H1 (cell line): ENCODE measurements around the gene TTC33. TPM values are rescaled to one million over a fixed set of nuclear protein-coding genes. Genes with fewer than 3 reads are reported as not detected.

Experiments
- CTCF ChIA-PET: fragments of 300-600 bp; sonication (Branson Sonifier 250); formaldehyde crosslinking; loops from one replicate; lab custom pipeline; 2021; ENCODE audit not compliant: partially characterized antibody; lab: Charles Lee
- POLR2A ChIA-PET: fragments of 300-600 bp; sonication (Branson Sonifier 250); formaldehyde crosslinking; loops from one replicate; lab custom pipeline; 2021; ENCODE audit warnings: inconsistent platforms; ENCODE audit not compliant: partially characterized antibody; lab: Charles Lee
- DNase-seq, 2 experiments: peaks; one replicate each; pipeline versions ENCODE4 v3.0.0 to v3.0.0-alpha.2; 2010 to 2022; ENCODE audit warnings: low spot score in 2 of 2, low read depth in 1 of 2, mixed read lengths in 1 of 2
- FAIRE-seq: peaks from 2 replicates; lab custom pipeline; 2011; peaks lifted over from hg19 to GRCh38; lab: Jason Lieb, UNC
- H2AFZ ChIP-seq: 2 replicates; pipeline ENCODE4 v1.8.1; 2012; ENCODE audit warnings: low read length, inconsistent platforms
- H2AK5ac ChIP-seq: 2 replicates; pipeline ENCODE4 v1.6.1; 2013; ENCODE audit warnings: low read depth, low read length
- H2BK120ac ChIP-seq: replicated peaks from 2 replicates; pipeline ENCODE3; 2013; ENCODE audit warnings: low read depth, low read length, inconsistent platforms
- H2BK12ac ChIP-seq: 2 replicates; pipeline ENCODE4 v1.6.1; 2013; ENCODE audit warnings: low read depth, low read length
- H2BK15ac ChIP-seq: 2 replicates; pipeline ENCODE4 v1.6.1; 2013; ENCODE audit warnings: low read length
- H2BK20ac ChIP-seq: 2 replicates; pipeline ENCODE4 v1.6.1; 2013; ENCODE audit warnings: low read length
- H2BK5ac ChIP-seq: 2 replicates; pipeline ENCODE4 v1.6.1; 2013; ENCODE audit warnings: low read depth, low read length
- H3K14ac ChIP-seq: 2 replicates; pipeline ENCODE4 v1.6.1; 2013; ENCODE audit warnings: inconsistent platforms; ENCODE audit not compliant: insufficient read length
- H3K18ac ChIP-seq: 2 replicates; pipeline ENCODE4 v1.6.1; 2013; ENCODE audit warnings: low read length; ENCODE audit errors: extremely low read depth
- H3K23ac ChIP-seq: 2 replicates; pipeline ENCODE4 v1.6.1; 2013; ENCODE audit warnings: inconsistent platforms; ENCODE audit not compliant: insufficient read length
- H3K23me2 ChIP-seq: 2 replicates; pipeline ENCODE4 v1.6.1; 2013; ENCODE audit warnings: low read depth, low read length
- H3K27ac ChIP-seq: 2 replicates; pipeline ENCODE4 v1.6.1; 2011; ENCODE audit warnings: low read depth, low read length, inconsistent platforms
- H3K27me3 ChIP-seq, 4 experiments: replicated peaks in 1 of 4; 1 replicate in 1 of 4; 2 replicates in 3 of 4; pipeline versions ENCODE4 v1.6.1 to v1.8.1; 2011 to 2013; ENCODE audit warnings: low read length in 3 of 4, mild to moderate bottlenecking in 3 of 4, inconsistent platforms in 2 of 4, mixed read lengths in 2 of 4, moderate library complexity in 1 of 4; ENCODE audit not compliant: control insufficient read depth in 3 of 4, insufficient read depth in 3 of 4; ENCODE audit errors: extremely low read depth in 1 of 4
- H3K36me3 ChIP-seq, 4 experiments: 2 replicates each; pipeline versions ENCODE4 v1.6.1 to v1.8.1; 2011 to 2013; ENCODE audit warnings: mild to moderate bottlenecking in 4 of 4, low read length in 3 of 4, moderate library complexity in 2 of 4, control low read depth in 1 of 4, inconsistent platforms in 1 of 4; ENCODE audit not compliant: insufficient read depth in 4 of 4, control insufficient read depth in 2 of 4
- H3K4ac ChIP-seq: replicated peaks from 2 replicates; pipeline ENCODE3; 2013; ENCODE audit warnings: low read length, low read depth, mixed read lengths, inconsistent platforms; ENCODE audit not compliant: insufficient read length
- H3K4me1 ChIP-seq, 4 experiments: replicated peaks in 1 of 4; 1 replicate in 1 of 4; 2 replicates in 3 of 4; pipeline versions ENCODE4 v1.6.1 to v1.8.1; 2011 to 2013; ENCODE audit warnings: low read length in 3 of 4, inconsistent platforms in 2 of 4, mixed read lengths in 1 of 4; ENCODE audit not compliant: insufficient read depth in 4 of 4, control insufficient read depth in 3 of 4
- H3K4me2 ChIP-seq, 2 experiments: 2 replicates each; pipeline versions ENCODE4 v1.6.1 to v1.8.1; 2011 to 2013; ENCODE audit warnings: low read depth in 2 of 2, low read length in 2 of 2, control low read depth in 1 of 2, inconsistent platforms in 1 of 2, mild to moderate bottlenecking in 1 of 2; ENCODE audit not compliant: insufficient read depth in 1 of 2
- H3K4me3 ChIP-seq, 4 experiments: fragments of 200-600, 300-600 bp in 1 of 4; sonication (generic), shearing (Covaris generic), sonication (Bioruptor Twin) in 1 of 4; 2 replicates each; pipeline versions ENCODE4 v1.5.1 to v1.8.1; 2011 to 2016; ENCODE audit warnings: low read length in 4 of 4, low read depth in 3 of 4, control low read depth in 2 of 4, inconsistent platforms in 2 of 4, mild to moderate bottlenecking in 2 of 4, mixed read lengths in 1 of 4, moderate library complexity in 1 of 4; ENCODE audit not compliant: insufficient read depth in 2 of 4; ENCODE audit errors: extremely low read depth in 1 of 4
- H3K56ac ChIP-seq: replicated peaks from 2 replicates; pipeline ENCODE3; 2013; ENCODE audit warnings: low read depth, mild to moderate bottlenecking, mixed read lengths, low read length, inconsistent platforms; ENCODE audit not compliant: insufficient read length
- H3K79me1 ChIP-seq: 2 replicates; pipeline ENCODE4 v1.6.1; 2013; ENCODE audit warnings: low read depth, low read length, control low read depth
- H3K79me2 ChIP-seq, 2 experiments: 2 replicates each; pipeline versions ENCODE4 v1.6.1 to v1.8.1; 2012 to 2013; ENCODE audit warnings: low read length in 2 of 2, mild to moderate bottlenecking in 2 of 2, inconsistent platforms in 1 of 2; ENCODE audit not compliant: insufficient read depth in 2 of 2, control insufficient read depth in 1 of 2
- H3K9ac ChIP-seq, 4 experiments: replicated peaks in 1 of 4; 1 replicate in 1 of 4; 2 replicates in 3 of 4; pipeline versions ENCODE4 v1.6.1 to v1.8.1; 2011 to 2013; ENCODE audit warnings: low read depth in 3 of 4, low read length in 3 of 4, control low read depth in 2 of 4, mild to moderate bottlenecking in 2 of 4, moderate library complexity in 2 of 4, inconsistent platforms in 1 of 4; ENCODE audit errors: extremely low read depth in 1 of 4
- H3K9me3 ChIP-seq, 2 experiments: 2 replicates each; pipeline versions ENCODE4 v1.6.1 to v1.8.1; 2012 to 2013; ENCODE audit warnings: mild to moderate bottlenecking in 2 of 2, moderate library complexity in 2 of 2, control low read depth in 1 of 2, inconsistent platforms in 1 of 2, low read depth in 1 of 2, low read length in 1 of 2, mixed read lengths in 1 of 2; ENCODE audit not compliant: insufficient read depth in 2 of 2
- H4K20me1 ChIP-seq, 2 experiments: replicated peaks in 1 of 2; 2 replicates each; pipeline versions ENCODE3 to v1.8.1; 2011 to 2013; ENCODE audit warnings: inconsistent platforms in 2 of 2, low read length in 2 of 2, mild to moderate bottlenecking in 1 of 2; ENCODE audit not compliant: insufficient read depth in 2 of 2, control insufficient read depth in 1 of 2
- H4K5ac ChIP-seq: 2 replicates; pipeline ENCODE4 v1.6.1; 2013; ENCODE audit warnings: low read length, low read depth, mixed read lengths, inconsistent platforms; ENCODE audit not compliant: insufficient read length
- H4K8ac ChIP-seq: 2 replicates; pipeline ENCODE4 v1.8.0; 2013; ENCODE audit warnings: mild to moderate bottlenecking, moderate library complexity, low read length, inconsistent platforms; ENCODE audit not compliant: insufficient read depth; ENCODE audit errors: extremely low read depth
- H4K91ac ChIP-seq: replicated peaks from 2 replicates; pipeline ENCODE3; 2013; ENCODE audit warnings: low read length, mixed read lengths, inconsistent platforms; ENCODE audit not compliant: insufficient read length
- GABPA ChIP-seq: IDR thresholded peaks from 2 replicates; pipeline ENCODE4 v1.6.1; 2011; ENCODE audit warnings: mild to moderate bottlenecking, low read length, moderate library complexity, borderline replicate concordance; ENCODE audit not compliant: insufficient read depth
- TEAD4 ChIP-seq: IDR thresholded peaks from 2 replicates; pipeline ENCODE4 v1.6.1; 2012; ENCODE audit warnings: low read depth, low read length, inconsistent platforms, mixed read lengths
- WGBS, 2 experiments: shearing (Covaris generic) in 1 of 2; methylation state at CpG; one replicate each; pipeline versions ENCODE4 v1.1.6 to v1.1.7; 2013 to 2015; ENCODE audit warnings: low lambda C conversion rate in 2 of 2, mixed read lengths in 2 of 2, inconsistent platforms in 1 of 2, low coverage in 1 of 2, missing lambda C conversion rate in 1 of 2; ENCODE audit not compliant: insufficient replicate concordance in 2 of 2, insufficient coverage in 1 of 2, insufficient read length in 1 of 2; ENCODE audit errors: extremely low coverage in 1 of 2, missing lambda C conversion rate in 1 of 2; 5-methylcytosine and 5-hydroxymethylcytosine counted together
- polyA plus RNA-seq, 7 experiments: library from polyadenylated mRNA; depleted of rRNA in 3 of 7; stranded (reverse) in 5 of 7; unstranded in 2 of 7; fragments of >200 nt in 5 of 7; fragments of 200-250 nt in 2 of 7; gene quantifications; 1 replicate in 5 of 7; 2 replicates in 1 of 7; 4 replicates in 1 of 7; pipeline versions ENCODE4 v1.2.1 to v1.2.3, GENCODE V29; 2011 to 2013; ENCODE audit warnings: missing spikeins in 2 of 7, mixed read lengths in 2 of 7
- total RNA-seq: library from RNA; stranded (reverse); fragmentation: NEBNext Ultra II Directional; extraction: Animal tissue kit (Norgen Biotek cat#: 25700); gene quantifications from 2 replicates; pipeline ENCODE4 v1.2.1, GENCODE V29; 2021
- TF ChIP-seq, protein P1 (sequence below), 3 experiments: IDR thresholded peaks; 1 replicate in 2 of 3; 2 replicates in 1 of 3; pipeline versions ENCODE4 v1.5.1 to v1.6.1; 2011; ENCODE audit warnings: low read length in 3 of 3, mild to moderate bottlenecking in 3 of 3, inconsistent platforms in 2 of 3, low read depth in 1 of 3, moderate library complexity in 1 of 3; ENCODE audit not compliant: insufficient read depth in 1 of 3; ENCODE audit errors: control extremely low read depth in 1 of 3

Gene TTC33
- total and polyA plus RNA-seq, 2 of the 8 experiments (the other 6 are each of a cell fraction or from before 2014, with no cell fraction given), result 1.2 to 12.6 TPM

DNA sequence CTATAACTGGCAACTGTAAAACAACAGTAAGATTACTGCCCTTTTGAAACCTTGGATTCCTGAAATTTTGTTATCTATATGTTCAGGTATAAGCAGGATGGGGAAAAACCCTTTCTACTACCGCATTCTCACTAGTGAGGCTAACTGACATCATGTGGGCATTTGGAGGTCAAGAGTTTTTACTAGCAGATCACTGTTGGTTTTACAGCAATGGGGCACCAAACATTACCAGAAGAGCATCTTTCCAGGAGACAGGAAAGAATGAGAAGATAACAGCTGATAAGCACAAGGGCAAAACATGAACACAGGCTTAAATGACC is 20.9 kb upstream of the TTC33 start:
- Histone ChIP-seq H2BK120ac (no peak overlapping the region), H3K56ac (no peak overlapping the region), H2AK5ac (no peak overlapping the region), H4K20me1 (peaks cover 0 to 3% of the 10 kb centered on the region in 2 experiments), H3K14ac (no peak overlapping the region), H3K9me3 (no peaks in the 10 kb centered on the region), H3K4ac (no peak overlapping the region), H3K36me3 (peaks cover 6 to 30% (median 9%) of the 10 kb centered on the region in 4 experiments; a peak in 6 of 8 replicates), H2AFZ (no peak overlapping the region), H3K27ac (no peak overlapping the region), H3K4me1 (no peaks in the 10 kb centered on the region), H3K79me1 (peaks cover 3% of the 10 kb centered on the region; the same call in 1 of the 2 replicates), H3K4me2 (no peak overlapping the region), H4K8ac (no peak overlapping the region), H3K9ac (no peak overlapping the region), H3K27me3 (no peaks in the 10 kb centered on the region), H3K18ac (no peak overlapping the region), H2BK15ac (no peak overlapping the region), H3K4me3 (no peak overlapping the region), H4K91ac (no peak overlapping the region), H3K79me2 (peaks cover 0 to 35% of the 10 kb centered on the region in 2 experiments; a peak in 2 of 4 replicates), H4K5ac (no peak overlapping the region), H3K23ac (no peak overlapping the region), H2BK12ac (no peak overlapping the region), H2BK5ac (no peak overlapping the region), H2BK20ac (no peak overlapping the region), H3K23me2 (no peaks in the 10 kb centered on the region)
- ChIA-PET CTCF (interaction anchor here (1.0 to 1.6 kb wide), 2 partner anchors 22 to 82 kb away, joined by 3 to 5 read pairs; no protein-coding TSS in a partner anchor), POLR2A (interaction anchor here (1.0 to 1.8 kb wide), 6 partner anchors 15 to 58 kb away, joined by 3 to 5 read pairs (median 4); partner anchors contain the start of gene RPL37)
- DNase-seq, result no peak
- 100% methylated on average over 1 of the region's 1 CpG; no CpG with 5 or more reads in 1 of the 2 experiments for WGBS, 2 experiments
- FAIRE-seq, result no peak
- no peak for TF ChIP-seq GABPA
- TF ChIP-seq, protein P1, sequence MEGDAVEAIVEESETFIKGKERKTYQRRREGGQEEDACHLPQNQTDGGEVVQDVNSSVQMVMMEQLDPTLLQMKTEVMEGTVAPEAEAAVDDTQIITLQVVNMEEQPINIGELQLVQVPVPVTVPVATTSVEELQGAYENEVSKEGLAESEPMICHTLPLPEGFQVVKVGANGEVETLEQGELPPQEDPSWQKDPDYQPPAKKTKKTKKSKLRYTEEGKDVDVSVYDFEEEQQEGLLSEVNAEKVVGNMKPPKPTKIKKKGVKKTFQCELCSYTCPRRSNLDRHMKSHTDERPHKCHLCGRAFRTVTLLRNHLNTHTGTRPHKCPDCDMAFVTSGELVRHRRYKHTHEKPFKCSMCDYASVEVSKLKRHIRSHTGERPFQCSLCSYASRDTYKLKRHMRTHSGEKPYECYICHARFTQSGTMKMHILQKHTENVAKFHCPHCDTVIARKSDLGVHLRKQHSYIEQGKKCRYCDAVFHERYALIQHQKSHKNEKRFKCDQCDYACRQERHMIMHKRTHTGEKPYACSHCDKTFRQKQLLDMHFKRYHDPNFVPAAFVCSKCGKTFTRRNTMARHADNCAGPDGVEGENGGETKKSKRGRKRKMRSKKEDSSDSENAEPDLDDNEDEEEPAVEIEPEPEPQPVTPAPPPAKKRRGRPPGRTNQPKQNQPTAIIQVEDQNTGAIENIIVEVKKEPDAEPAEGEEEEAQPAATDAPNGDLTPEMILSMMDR (IDR thresholded peaks at IDR 0.05; ENCODE audit: control extremely low read depth in 1 of 3, insufficient read depth in 1 of 3, low read depth in 1 of 3, low read length in 3 of 3), result no peak
- TF ChIP-seq TEAD4, result no peak
